HG03280 (cell line): Measurements from ENCODE around the gene LMBRD1.
"Not testable (repeated sequence)": the region's sequence is repeated elsewhere in the genome, so short reads cannot be mapped to it uniquely, and the experiment has no call there.

Source experiments
- ATAC-seq: cut with Tn5 transposase; IDR thresholded peaks from one replicate; pipeline ENCODE4 v1.9.1; 2021; ENCODE audit warnings: mild to moderate bottlenecking, moderate library complexity; ENCODE audit not compliant: unreplicated experiment

The LMBRD1 gene

GRCh38 chr6:69798796-69799195, 2.0 kb upstream of the LMBRD1 start:
- ATAC-seq, result not testable (repeated sequence)

GRCh38 chr6:69796073-69796641, 653 bp downstream of the LMBRD1 start:
- peak; percentile 26 for ATAC-seq

- ATAC-seq, result peak; percentile 36
Measured at GRCh38 chr6:69795469-69796072, 1.2 kb downstream of the LMBRD1 start.

- no peak for ATAC-seq
Measured at GRCh38 chr6:69792292-69792691, 4.5 kb downstream of the LMBRD1 start.

- no peak for ATAC-seq
Measured at GRCh38 chr6:69791065-69791471, 5.7 kb downstream of the LMBRD1 start.

GRCh38 chr6:69790629-69791028, 6.2 kb downstream of the LMBRD1 start:
- ATAC-seq, result no peak

GRCh38 chr6:69789578-69789977, 7.2 kb downstream of the LMBRD1 start:
- peak; percentile 50 for ATAC-seq

- ATAC-seq, result not testable (repeated sequence)
Measured at GRCh38 chr6:69787436-69787835, 9.4 kb downstream of the LMBRD1 start.

- no peak for ATAC-seq
Measured at GRCh38 chr6:69785697-69786096, 11.1 kb downstream of the LMBRD1 start.

GRCh38 chr6:69784595-69785377, 12.0 kb downstream of the LMBRD1 start:
- ATAC-seq, result peak; percentile 60

GRCh38 chr6:69783108-69783507, 13.7 kb downstream of the LMBRD1 start:
- ATAC-seq, result no peak

GRCh38 chr6:69780585-69781178, 16.1 kb downstream of the LMBRD1 start:
- no peak for ATAC-seq

GRCh38 chr6:69775941-69776340, 20.9 kb downstream of the LMBRD1 start:
- ATAC-seq, result no peak

GRCh38 chr6:69775585-69775849, 21.3 kb downstream of the LMBRD1 start:
- ATAC-seq, result no peak

- ATAC-seq, result no peak
Measured at GRCh38 chr6:69774740-69775584, 21.8 kb downstream of the LMBRD1 start.

GRCh38 chr6:69771158-69771906, 25.5 kb downstream of the LMBRD1 start:
- no peak for ATAC-seq

- no peak for ATAC-seq
Measured at GRCh38 chr6:69768664-69769063, 28.1 kb downstream of the LMBRD1 start.

GRCh38 chr6:69763763-69764162, 33.0 kb downstream of the LMBRD1 start:
- no peak for ATAC-seq

GRCh38 chr6:69761853-69762252, 35.0 kb downstream of the LMBRD1 start:
- ATAC-seq, result no peak

GRCh38 chr6:69758214-69758613, 38.6 kb downstream of the LMBRD1 start:
- no peak for ATAC-seq
